ENCODE data around the gene CD79B. TPM values are rescaled to one million over a fixed set of nuclear protein-coding genes. Genes with fewer than 3 reads are reported as not detected.
A peak's percentile ranks its signal among the peaks of the same experiment; 100 is the strongest.

The CD79B gene
- 3.4 TPM for total RNA-seq

DNA sequence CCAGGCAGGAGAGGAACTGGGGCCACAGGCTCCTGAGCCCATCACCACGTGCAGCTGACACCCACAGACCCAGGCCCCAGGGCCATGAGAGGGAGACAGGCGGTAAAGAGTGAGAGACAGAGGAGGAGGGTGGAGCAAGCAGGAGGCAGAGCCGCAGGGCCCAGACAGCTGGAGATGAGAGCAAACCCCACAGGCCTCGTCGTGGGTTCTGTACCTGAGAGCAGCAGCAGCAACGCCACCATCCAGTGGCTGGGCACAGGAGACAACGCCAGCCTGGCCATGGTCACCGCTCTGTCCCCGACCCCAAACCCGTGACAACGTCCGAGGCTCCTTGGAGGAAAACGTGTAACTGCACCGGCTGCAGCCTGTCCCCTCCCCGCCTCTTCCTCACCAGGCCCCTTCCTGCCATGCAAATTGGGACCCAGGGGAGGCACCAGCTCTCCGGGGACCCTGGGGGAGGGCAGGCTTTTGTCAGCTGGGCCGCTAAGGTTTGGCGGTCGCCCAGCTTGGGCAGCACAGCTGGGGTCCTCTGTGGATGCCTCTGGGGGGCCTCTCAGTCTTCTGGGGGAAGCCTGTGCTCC lies at the start of gene CD79B:
Gene CD79B, minus strand, starts transcription at position 351 of the 581 bp plus-strand sequence. Its CDS starts 70 bp downstream, at position 281.
- no peak for DNase-seq (ENCODE audit: low spot score)

DNA sequence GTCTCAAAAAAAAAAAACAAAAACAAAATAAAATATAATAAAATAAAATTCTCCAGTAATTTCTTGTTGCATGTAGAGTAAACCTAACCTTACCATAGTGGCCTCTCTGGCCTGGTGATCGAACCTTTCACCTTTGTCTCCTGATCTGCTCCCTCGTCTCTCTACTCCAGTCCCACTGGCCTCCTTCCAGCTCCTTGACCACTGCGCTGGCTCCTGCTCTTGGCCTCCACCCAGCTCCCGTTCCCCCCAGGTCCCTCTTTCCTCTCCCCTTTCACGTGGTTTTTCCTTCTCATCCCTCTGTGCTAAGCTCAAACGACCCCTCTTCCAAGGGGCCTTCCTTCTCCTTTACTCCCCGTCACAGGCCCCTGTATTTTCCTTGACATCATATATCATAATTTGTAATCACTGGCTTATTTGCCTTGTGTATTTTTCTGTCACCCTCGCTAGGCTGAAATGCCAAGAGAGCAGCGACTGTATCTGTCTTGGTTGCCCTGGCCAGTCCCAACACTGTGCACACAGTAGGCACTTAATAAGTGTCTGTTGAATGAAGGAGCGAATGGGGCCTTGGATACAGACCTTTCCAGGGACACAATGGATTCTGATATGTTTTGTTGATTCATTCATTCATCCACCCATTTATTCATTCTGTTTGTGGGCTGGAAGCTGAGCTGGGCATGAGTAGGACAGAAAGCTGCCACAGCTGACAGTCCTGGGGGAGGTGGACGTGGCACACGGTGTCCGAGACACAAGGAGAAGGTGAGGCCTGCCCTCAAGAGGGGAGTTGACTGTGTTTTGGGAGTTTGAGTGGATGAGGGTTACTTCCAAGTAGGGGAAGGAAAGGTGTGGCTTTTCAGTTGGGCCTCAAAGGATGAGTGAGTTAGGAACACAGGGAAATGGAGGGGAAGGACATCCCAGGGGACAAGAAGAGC lies 46.4 kb upstream of the CD79B start:
- DNase-seq (ENCODE audit: low spot score) = no peak

DNA sequence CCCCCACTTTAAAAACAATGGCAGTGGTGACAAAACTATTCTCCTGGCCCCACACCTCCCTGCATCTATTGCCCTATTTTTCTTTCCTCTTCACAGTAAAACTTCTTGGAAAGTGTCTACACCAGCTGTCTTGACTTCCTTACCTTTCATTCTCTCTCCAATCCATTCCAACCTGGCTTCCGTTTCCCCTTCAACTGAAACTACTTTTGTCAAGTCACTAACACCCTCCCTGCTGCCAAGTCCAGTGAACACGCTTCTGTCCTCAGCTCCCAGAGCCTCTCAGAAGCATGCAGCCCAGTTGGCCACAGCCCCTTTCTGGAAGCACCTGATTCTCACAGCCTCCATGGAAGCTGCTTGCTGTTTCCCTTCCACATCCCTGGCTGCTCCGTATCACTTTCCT lies 44.6 kb upstream of the CD79B start:
- DNase-seq (ENCODE audit: low spot score) = no peak

GRCh38 chr17:63975541-63976092 lies 43.5 kb upstream of the CD79B start:
- no peak for DNase-seq (ENCODE audit: low spot score)

DNA sequence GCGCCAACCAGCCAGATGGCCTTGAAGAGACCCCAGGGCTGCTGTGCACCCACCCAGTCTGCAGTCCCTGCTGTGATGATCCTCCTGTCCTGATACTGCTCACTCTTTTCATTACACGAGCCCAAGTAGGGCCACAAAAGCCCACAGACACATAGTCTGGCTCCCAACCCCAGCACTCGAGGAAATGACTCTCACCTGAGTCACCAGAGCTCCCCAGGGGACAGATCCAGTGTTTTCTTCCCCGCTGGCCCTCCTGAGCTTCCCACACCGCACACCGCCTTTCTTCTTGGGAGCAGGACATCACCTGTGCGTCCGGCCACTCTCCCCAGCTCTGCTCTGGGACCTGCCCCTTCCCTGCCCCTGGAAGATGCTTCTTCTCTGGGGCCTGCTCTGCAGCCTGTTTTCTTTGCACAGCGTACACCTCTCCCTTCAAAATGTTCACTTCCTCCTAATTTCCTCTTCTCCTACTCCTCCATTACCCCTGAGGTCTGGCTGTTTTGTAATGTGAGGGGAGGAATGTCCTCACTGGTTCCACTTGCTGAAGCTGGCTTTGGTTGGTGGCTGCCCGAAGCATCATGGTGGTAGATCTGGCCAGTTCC lies 42.6 kb upstream of the CD79B start:
- DNase-seq (ENCODE audit: low spot score) = no peak

- DNase-seq (ENCODE audit: low spot score) = no peak
Observed at GRCh38 chr17:63973930-63974593, 41.9 kb upstream of the CD79B start.

DNA sequence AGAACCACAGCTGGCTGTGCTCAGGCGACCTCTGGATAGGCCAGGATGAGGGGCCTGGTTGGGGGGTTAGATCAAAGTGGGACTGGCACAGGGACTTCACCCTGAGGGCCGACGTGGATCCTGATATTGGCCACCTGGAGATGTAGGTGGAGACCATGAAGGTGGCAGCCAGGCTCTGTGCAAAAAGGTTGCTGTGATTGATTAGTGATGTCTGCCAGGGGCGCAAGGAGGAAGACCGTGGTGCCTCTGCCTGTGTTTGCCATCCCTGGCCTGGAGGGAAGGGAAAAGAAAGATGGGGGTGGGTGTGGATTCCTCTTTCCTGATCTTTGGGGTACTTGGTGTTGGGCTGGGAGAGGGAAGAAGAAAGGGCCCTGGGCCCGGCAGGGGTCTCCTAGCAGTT lies 41.1 kb upstream of the CD79B start:
- DNase-seq (ENCODE audit: low spot score) = no peak

GRCh38 chr17:63972796-63973195 lies 40.7 kb upstream of the CD79B start, which contains the start of gene SCN4A:
Gene SCN4A (minus strand): TSS chr17:63972918. CDS start chr17:63972841, 77 bp downstream.
- no peak for DNase-seq (ENCODE audit: low spot score)

DNA sequence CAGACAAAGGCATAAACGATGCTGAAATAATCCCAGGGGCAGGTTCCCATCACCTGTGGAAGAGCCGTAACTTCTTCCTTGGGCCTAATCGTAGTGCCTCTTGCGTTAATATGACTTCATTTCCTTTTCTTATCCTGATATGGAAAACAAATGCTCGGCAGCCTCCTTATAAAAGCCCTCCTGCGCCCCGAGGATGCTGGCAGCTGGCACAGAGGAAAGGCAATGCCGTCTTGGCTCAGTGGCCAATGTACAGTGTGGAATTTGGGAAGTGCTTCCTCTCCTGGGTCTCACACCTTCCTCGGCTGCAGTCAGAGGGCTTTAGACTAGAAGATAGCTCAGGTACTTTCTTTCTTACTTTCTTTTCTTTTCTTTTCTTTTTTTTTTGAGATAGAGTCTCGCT lies 37.1 kb upstream of the CD79B start:
- DNase-seq (ENCODE audit: low spot score) = no peak

DNA sequence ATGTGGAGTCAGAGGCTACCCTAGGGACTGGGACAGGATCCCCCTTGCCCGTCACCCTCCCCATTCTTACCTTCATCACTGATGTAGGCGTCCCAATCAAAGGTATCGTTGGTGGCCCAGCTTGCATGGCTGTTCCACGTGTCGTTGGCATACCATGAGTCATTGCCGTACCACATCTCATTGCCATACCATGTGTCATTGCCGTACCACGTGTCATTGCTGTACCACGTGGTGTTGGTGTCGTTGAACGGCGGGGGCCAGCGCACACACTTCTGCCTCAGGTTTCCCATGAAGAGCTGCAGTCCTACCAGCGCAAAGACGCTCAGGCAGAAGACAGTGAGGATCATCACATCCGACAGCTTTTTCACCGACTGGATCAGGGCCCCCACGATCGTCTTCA lies 35.8 kb upstream of the CD79B start:
- DNase-seq (ENCODE audit: low spot score) = no peak

GRCh38 chr17:63966646-63967264 lies 34.6 kb upstream of the CD79B start:
- DNase-seq (ENCODE audit: low spot score) = no peak

DNA sequence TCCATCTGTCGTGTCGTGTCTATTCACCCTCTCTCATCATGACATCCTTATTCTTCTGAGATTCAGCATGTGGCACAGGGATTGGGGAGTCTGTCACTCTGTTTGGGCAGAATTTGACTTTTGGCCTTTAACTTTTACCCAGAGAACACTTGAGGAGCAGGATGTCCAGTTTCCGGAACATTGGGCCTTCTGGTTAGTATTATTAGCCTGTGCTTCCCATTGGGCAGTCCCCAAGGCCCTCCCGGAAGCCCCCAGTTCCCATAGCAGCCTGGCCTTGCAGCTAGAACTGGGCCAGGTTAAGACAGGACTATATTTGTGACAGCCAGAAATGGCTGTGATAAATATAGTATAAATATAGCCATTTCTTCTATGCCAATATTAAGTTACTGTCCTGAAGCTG lies 31.0 kb upstream of the CD79B start:
- DNase-seq (ENCODE audit: low spot score) = no peak

DNA sequence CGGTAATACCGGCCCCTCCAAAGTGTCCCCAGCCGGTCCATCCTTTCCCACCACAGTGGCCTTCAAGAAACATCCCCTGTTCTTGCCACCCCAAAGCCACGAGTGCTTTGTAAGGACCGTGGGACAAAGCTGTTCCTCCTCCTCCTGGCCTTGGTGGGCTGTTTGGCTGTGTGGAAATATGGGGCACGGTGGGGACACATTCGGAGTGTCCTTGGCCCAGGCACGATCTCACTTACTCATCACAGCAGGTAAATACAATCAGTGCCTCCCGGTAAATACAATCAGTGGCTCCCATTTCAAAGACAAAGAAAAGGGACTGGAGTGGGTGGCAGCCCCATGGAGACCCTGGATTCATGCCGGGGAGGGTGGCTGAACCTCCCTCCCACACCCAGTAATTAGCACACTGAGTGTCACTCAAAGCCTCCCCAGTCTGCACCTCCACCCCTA lies 30.2 kb upstream of the CD79B start:
- DNase-seq (ENCODE audit: low spot score) = no peak

- DNase-seq (ENCODE audit: low spot score) = peak; percentile 40
Observed at GRCh38 chr17:63961355-63962212, 29.5 kb upstream of the CD79B start.

GRCh38 chr17:63960430-63960829 lies 28.3 kb upstream of the CD79B start:
- DNase-seq (ENCODE audit: low spot score) = no peak

DNA sequence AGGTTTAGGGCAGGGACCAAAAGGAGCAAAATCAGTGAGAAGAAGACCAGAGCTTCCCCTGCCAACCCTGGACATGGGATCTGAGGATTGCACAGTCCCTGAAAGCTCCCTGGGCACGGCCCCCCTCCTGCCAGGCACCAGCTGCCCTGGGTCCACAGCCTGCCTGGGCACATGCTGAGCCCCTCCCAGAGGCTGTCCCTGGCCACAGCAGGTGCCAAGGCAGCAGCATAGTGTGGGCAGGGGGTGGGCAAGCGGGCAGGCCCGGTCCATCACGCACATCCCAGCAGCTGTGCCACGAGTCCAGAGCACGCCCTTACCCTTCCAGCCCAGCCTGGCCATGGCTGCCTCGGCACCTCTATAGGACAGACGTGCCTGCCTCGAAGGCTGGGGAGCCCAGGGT lies 27.9 kb upstream of the CD79B start:
- DNase-seq (ENCODE audit: low spot score) = no peak

GRCh38 chr17:63956296-63956920 lies 24.3 kb upstream of the CD79B start:
- DNase-seq (ENCODE audit: low spot score) = no peak

DNA sequence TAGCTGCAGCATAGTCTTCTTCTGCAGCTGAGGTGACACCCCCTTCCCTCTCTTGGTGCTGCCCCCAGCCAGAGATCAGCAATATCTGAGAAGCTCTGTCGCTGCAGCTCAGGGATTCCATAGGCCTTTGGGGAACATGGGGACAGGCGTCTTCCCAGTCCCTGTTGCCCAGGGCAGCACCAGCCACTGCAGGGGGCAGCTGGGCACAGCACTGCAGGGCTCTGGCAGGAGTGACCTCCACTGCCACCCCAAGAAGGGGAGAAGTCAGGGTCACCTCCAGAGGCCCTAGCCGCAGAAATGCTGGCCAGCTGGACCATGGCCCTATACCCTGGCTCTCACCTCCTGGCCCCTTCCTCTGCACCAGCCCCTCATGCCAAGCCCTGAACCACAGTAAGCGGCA lies 23.7 kb upstream of the CD79B start:
- DNase-seq (ENCODE audit: low spot score) = no peak

DNA sequence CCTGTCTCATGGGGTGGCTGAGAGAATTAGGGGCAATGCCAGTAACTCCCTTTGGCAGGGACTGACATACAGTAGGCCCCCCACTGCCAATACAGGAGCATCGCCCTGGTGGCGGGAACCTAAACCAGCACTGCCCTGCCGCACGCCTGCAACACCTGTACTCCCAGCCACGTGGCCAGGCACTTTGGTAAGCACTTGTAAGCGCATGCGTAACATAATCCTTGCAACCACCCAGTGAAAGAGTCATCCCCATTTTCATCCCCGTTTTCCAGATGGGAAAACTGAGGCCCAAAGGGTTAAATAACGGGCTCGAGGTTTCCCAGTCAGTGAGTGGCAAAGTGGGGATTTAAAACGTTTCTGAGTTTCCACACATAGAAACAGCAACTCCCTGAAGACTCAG lies 23.1 kb upstream of the CD79B start:
- no peak for DNase-seq (ENCODE audit: low spot score)
